K562 (cell line): Measurements from ENCODE around the gene CALD1. TPM values are rescaled to one million over a fixed set of nuclear protein-coding genes. Genes with fewer than 3 reads are reported as not detected.

ENCODE experiments used
- ATAC-seq: fragments of 200-7000 bp; cut with Tn5 transposase; 3 replicates; pipeline ENCODE4 v1.9.1; 2020; ENCODE audit warnings: moderate library complexity
- BruUV-seq: library from RNA; stranded (reverse); fragments of 400-500 nt; replicated peaks from 2 replicates; lab custom pipeline; 2021; lab: Mats Ljungman, UMichigan
- CTCF ChIA-PET: fragments of 300-600 bp; formaldehyde crosslinking; extraction: SDS; loops from one replicate; lab custom pipeline; 2021; ENCODE audit warnings: low intra/inter-chr PET ratio; lab: Yijun Ruan, JAX
- POLR2A ChIA-PET: fragments of 300-600, 350-650 bp; sonication (Branson Sonifier 250); formaldehyde crosslinking; extraction: SDS; loops from one replicate; lab custom pipeline; 2021; ENCODE audit warnings: antibody characterized with exemption, inconsistent platforms; lab: Yijun Ruan, JAX
- DNase-seq, 4 experiments: peaks; one replicate each; pipeline versions ENCODE4 v3.0.0 to v3.0.0-alpha.2; 2011 to 2018; ENCODE audit warnings: low spot score in 3 of 4, mixed read lengths in 3 of 4; ENCODE audit errors: extremely low read depth in 1 of 4
- FAIRE-seq: peaks from 2 replicates; lab custom pipeline; 2011; peaks lifted over from hg19 to GRCh38; lab: Jason Lieb, UNC
- H2AFZ ChIP-seq: 2 replicates; pipeline ENCODE4 v1.6.0; 2011; ENCODE audit warnings: low read depth, low read length, control low read depth, inconsistent platforms
- H3K27ac ChIP-seq: fragments of 200-600 bp; 3 replicates; pipeline ENCODE4 v1.8.0; 2011; ENCODE audit warnings: low read depth, mild to moderate bottlenecking, control low read depth, inconsistent platforms, low read length, moderate library complexity, mixed read lengths; ENCODE audit errors: extremely low read depth
- H3K27me3 ChIP-seq, 2 experiments: fragments of 300-600 bp in 1 of 2; 2 replicates in 1 of 2; 3 replicates in 1 of 2; pipeline versions ENCODE4 v1.6.0 to v1.8.0; 2011; ENCODE audit warnings: inconsistent platforms in 2 of 2, low read length in 2 of 2, mild to moderate bottlenecking in 1 of 2, mixed read lengths in 1 of 2, moderate library complexity in 1 of 2; ENCODE audit not compliant: control insufficient read depth in 2 of 2, insufficient read depth in 2 of 2
- H3K36me3 ChIP-seq: fragments of 300-600 bp; 3 replicates; pipeline ENCODE4 v1.8.0; 2011; ENCODE audit warnings: mild to moderate bottlenecking, low read length, inconsistent platforms; ENCODE audit not compliant: control insufficient read depth, insufficient read depth
- H3K4me1 ChIP-seq, 2 experiments: fragments of 200-600 bp in 1 of 2; replicated peaks in 1 of 2; 2 replicates in 1 of 2; 3 replicates in 1 of 2; pipeline versions ENCODE4 v1.5.1 to v1.8.0; 2011; ENCODE audit warnings: inconsistent platforms in 2 of 2, low read length in 2 of 2, mild to moderate bottlenecking in 1 of 2, mixed read lengths in 1 of 2, moderate library complexity in 1 of 2; ENCODE audit not compliant: control insufficient read depth in 2 of 2, insufficient read depth in 2 of 2
- H3K4me2 ChIP-seq: 2 replicates; pipeline ENCODE4 v1.6.1; 2011; ENCODE audit warnings: low read length, control low read depth, inconsistent platforms, mixed read lengths; ENCODE audit not compliant: insufficient read depth
- H3K4me3 ChIP-seq: fragments of 200-600 bp; sonication (generic), shearing (Covaris generic); 2 replicates; pipeline ENCODE4 v1.5.1; 2016; ENCODE audit warnings: control low read depth, inconsistent platforms
- H3K79me2 ChIP-seq: fragments of 200-600 bp; 3 replicates; pipeline ENCODE4 v1.8.0; 2011; ENCODE audit warnings: low read length, inconsistent platforms; ENCODE audit not compliant: control insufficient read depth, insufficient read depth
- H3K9ac ChIP-seq, 2 experiments: 2 replicates each; pipeline versions ENCODE4 v1.6.0 to v1.6.1; 2011; ENCODE audit warnings: low read depth in 2 of 2, low read length in 2 of 2, control low read depth in 1 of 2, inconsistent platforms in 1 of 2, mild to moderate bottlenecking in 1 of 2, mixed read lengths in 1 of 2; ENCODE audit not compliant: insufficient read depth in 1 of 2
- H3K9me1 ChIP-seq: one replicate; pipeline ENCODE4 v1.6.0; 2011; ENCODE audit warnings: inconsistent platforms, mild to moderate bottlenecking, low read length, moderate library complexity; ENCODE audit not compliant: control insufficient read depth, insufficient read depth
- H3K9me3 ChIP-seq: replicated peaks from 2 replicates; pipeline ENCODE4 v1.5.1; 2011; ENCODE audit warnings: low read depth, low read length, inconsistent platforms; ENCODE audit not compliant: control insufficient read depth, insufficient read depth
- H4K20me1 ChIP-seq: replicated peaks from 2 replicates; pipeline ENCODE4 v1.6.1; 2011; ENCODE audit warnings: low read length, inconsistent platforms, mixed read lengths; ENCODE audit not compliant: control insufficient read depth, insufficient read depth
- BRD9 ChIP-seq: fragments of 450-650 bp; IDR thresholded peaks from 2 replicates; pipeline ENCODE4 v1.6.1; 2018; ENCODE audit warnings: low read depth; ENCODE audit not compliant: partially characterized antibody
- CBFB ChIP-seq: sonication (generic); formaldehyde crosslinking; IDR thresholded peaks from 2 replicates; pipeline ENCODE4 v1.4.0; 2020; ENCODE audit warnings: mild to moderate bottlenecking, missing genetic modification reagents
- CLOCK ChIP-seq: fragments of 250-450 bp; sonication (Bioruptor Pico); IDR thresholded peaks from 2 replicates; pipeline ENCODE4 v1.4.0; 2020; ENCODE audit warnings: mild to moderate bottlenecking, moderate library complexity, borderline replicate concordance
- CREB5 ChIP-seq: fragments of 250-450 bp; sonication (Bioruptor Pico); IDR thresholded peaks from 2 replicates; pipeline ENCODE4 v1.5.0; 2020; ENCODE audit warnings: mild to moderate bottlenecking
- ELF4 ChIP-seq: fragments of 450-650 bp; formaldehyde crosslinking; IDR thresholded peaks from 2 replicates; pipeline ENCODE4 v1.4.0; 2022; ENCODE audit warnings: missing genetic modification characterization
- MEF2D ChIP-seq: conservative IDR thresholded peaks from 2 replicates; pipeline ENCODE4 v1.6.1; 2016; ENCODE audit warnings: low read depth, missing genetic modification characterization, missing compliant biosample characterization
- PBX2 ChIP-seq, 2 experiments: IDR thresholded peaks in 1 of 2; conservative IDR thresholded peaks in 1 of 2; 2 replicates each; pipeline ENCODE4 v1.6.1; 2016; ENCODE audit warnings: low read depth in 2 of 2, mild to moderate bottlenecking in 1 of 2, missing compliant biosample characterization in 1 of 2, missing genetic modification characterization in 1 of 2, moderate library complexity in 1 of 2
- PHTF2 ChIP-seq: fragments of 250-450 bp; sonication (Bioruptor Pico); IDR thresholded peaks from 2 replicates; pipeline ENCODE4 v1.5.0; 2021; ENCODE audit warnings: mild to moderate bottlenecking
- ZNF324 ChIP-seq: fragments of 250-450 bp; sonication (Bioruptor Pico); IDR thresholded peaks from 2 replicates; pipeline ENCODE4 v1.4.0; 2020; ENCODE audit warnings: mild to moderate bottlenecking
- ZZZ3 ChIP-seq: fragments of 450-650 bp; IDR thresholded peaks from 2 replicates; pipeline ENCODE4 v1.6.1; 2016; ENCODE audit warnings: antibody characterized with exemption, mild to moderate bottlenecking, moderate library complexity
- in situ Hi-C: fragments of 300-500 bp; cut with MboI; formaldehyde crosslinking; loops from 4 replicates; pipeline ENCODE4 v1.15.0; 2018; ENCODE audit warnings: inconsistent platforms, mixed read lengths
- intact Hi-C: fragments of 100-400 bp; cut with micrococcal nuclease; formaldehyde crosslinking; loops from 2 replicates; pipeline ENCODE4 v1.14.2; 2022
- polyA plus RNA-seq, 8 experiments: library from polyadenylated mRNA; depleted of rRNA in 4 of 8; stranded (reverse) in 5 of 8; unstranded in 3 of 8; fragments of >200 nt; fragmentation: Nextera tagmentation in 2 of 8; fragmentation: Illumina TruSeq in 1 of 8; extraction: Ambion mirVana in 2 of 8; extraction: Trizol in 1 of 8; gene quantifications; 2 replicates each; pipeline versions ENCODE4 v1.2.1 to v1.2.3, GENCODE V29; 2011 to 2014; ENCODE audit warnings: inconsistent platforms in 1 of 8, missing spikeins in 1 of 8
- total RNA-seq, 7 experiments: library from RNA; depleted of rRNA in 6 of 7; stranded (reverse); fragments of >200 nt in 6 of 7; fragmentation: Illumina TruSeq in 2 of 7; extraction: Trizol in 2 of 7; gene quantifications; 2 replicates each; pipeline versions ENCODE4 v1.2.1 to v1.2.3, GENCODE V29; 2011 to 2021; ENCODE audit warnings: low replicate concordance in 1 of 7

The CALD1 gene
- total and polyA plus RNA-seq, 9 of the 15 experiments (the other 6 are each of a cell fraction or from before 2014, with no cell fraction given): 0.40 TPM; not detected in 8

GRCh38 chr7:134940729-134941128 is 161.3 kb downstream of the CALD1 start:
- TF ChIP-seq PHTF2 (no peak), ELF4 (no peak), CLOCK (CRISPR knock-in tag) (no peak), MEF2D (tag) (no peak), ZNF324 (CRISPR knock-in tag) (no peak), ZZZ3 (no peak), PBX2 (CRISPR knock-in tag; IDR thresholded peaks at IDR 0.05; ENCODE audit: low read depth) (no peak), PBX2 (tag; conservative IDR thresholded peaks at IDR 0.05; ENCODE audit: low read depth) (no peak), CBFB (CRISPR knock-in tag) (no peak), BRD9 (no peak), CREB5 (CRISPR knock-in tag) (no peak)
- FAIRE-seq: no peak
- POLR2A ChIA-PET: interaction anchor here (0.9 to 1.5 kb wide), 2 partner anchors 8 to 9 kb away, joined by 3 read pairs; no protein-coding TSS in a partner anchor
- Histone ChIP-seq H3K9me3 (no peaks in the 10 kb centered on the region), H3K9ac (no peak overlapping the region), H3K79me2 (no peaks in the 10 kb centered on the region), H3K4me3 (no peak overlapping the region), H3K27me3 (peaks cover 11 to 16% of the 10 kb centered on the region in 2 experiments; a peak in 4 of 5 replicates), H3K4me1 (no peaks in the 10 kb centered on the region), H3K36me3 (no peaks in the 10 kb centered on the region), H3K4me2 (no peak overlapping the region), H3K27ac (no peak overlapping the region), H4K20me1 (no peaks in the 10 kb centered on the region), H2AFZ (no peak overlapping the region), H3K9me1 (no peaks in the 10 kb centered on the region)
- BruUV-seq: no TSS peak
- DNase-seq: no peak
- ATAC-seq: no peak
- intact Hi-C loops (loop anchor here (5.0 to 10.0 kb wide), 3 partner anchors 63 to 426 kb away; no protein-coding TSS in a partner anchor), in situ Hi-C loops (loop anchor here (10.0 kb wide), 1 partner anchor 496 kb away; no protein-coding TSS in a partner anchor)
- CTCF ChIA-PET: interaction anchor here (0.7 to 1.1 kb wide), 2 partner anchors 236 to 308 kb away, joined by 3 read pairs; no protein-coding TSS in a partner anchor
